GM12873 (cell line): ENCODE measurements around the gene CYFIP1.

Experiments
- TF ChIP-seq, protein P1 (sequence below): IDR thresholded peaks from 2 replicates; pipeline ENCODE4 v1.5.1; 2012; ENCODE audit warnings: low read depth, mild to moderate bottlenecking, moderate library complexity, low read length, control low read depth; ENCODE audit not compliant: insufficient read depth; ENCODE audit errors: missing control alignments

Gene CYFIP1

GRCh38 chr15:22966321-22967083, 13.7 kb downstream of the CYFIP1 start:
- TF ChIP-seq, protein P1, sequence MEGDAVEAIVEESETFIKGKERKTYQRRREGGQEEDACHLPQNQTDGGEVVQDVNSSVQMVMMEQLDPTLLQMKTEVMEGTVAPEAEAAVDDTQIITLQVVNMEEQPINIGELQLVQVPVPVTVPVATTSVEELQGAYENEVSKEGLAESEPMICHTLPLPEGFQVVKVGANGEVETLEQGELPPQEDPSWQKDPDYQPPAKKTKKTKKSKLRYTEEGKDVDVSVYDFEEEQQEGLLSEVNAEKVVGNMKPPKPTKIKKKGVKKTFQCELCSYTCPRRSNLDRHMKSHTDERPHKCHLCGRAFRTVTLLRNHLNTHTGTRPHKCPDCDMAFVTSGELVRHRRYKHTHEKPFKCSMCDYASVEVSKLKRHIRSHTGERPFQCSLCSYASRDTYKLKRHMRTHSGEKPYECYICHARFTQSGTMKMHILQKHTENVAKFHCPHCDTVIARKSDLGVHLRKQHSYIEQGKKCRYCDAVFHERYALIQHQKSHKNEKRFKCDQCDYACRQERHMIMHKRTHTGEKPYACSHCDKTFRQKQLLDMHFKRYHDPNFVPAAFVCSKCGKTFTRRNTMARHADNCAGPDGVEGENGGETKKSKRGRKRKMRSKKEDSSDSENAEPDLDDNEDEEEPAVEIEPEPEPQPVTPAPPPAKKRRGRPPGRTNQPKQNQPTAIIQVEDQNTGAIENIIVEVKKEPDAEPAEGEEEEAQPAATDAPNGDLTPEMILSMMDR: no peak

- TF ChIP-seq, protein P1: no peak
These were observed 16.5 kb downstream of the CYFIP1 start for GRCh38 chr15:22963641-22964040.

DNA sequence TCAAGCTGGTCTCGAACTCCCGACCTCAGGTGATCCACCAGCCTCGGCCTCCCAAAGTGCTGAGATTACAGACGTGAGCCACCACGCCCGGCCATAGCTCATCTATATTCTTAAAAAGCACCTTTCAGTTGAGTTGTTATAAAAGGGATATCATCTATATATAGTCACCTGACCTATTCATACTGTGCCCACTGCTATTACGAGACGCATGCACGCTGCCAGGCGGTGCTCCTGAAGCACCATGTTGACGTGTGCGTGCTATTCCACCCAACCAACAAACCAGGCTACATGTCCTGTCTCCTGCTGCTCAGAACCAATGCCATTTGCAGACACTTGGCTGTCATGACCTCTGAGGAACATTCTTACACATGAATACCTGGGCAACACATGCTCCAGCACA, 17.6 kb downstream of the CYFIP1 start:
- TF ChIP-seq, protein P1: no peak

- TF ChIP-seq, protein P1: no peak
These were observed 18.4 kb downstream of the CYFIP1 start for GRCh38 chr15:22961762-22962161.

DNA sequence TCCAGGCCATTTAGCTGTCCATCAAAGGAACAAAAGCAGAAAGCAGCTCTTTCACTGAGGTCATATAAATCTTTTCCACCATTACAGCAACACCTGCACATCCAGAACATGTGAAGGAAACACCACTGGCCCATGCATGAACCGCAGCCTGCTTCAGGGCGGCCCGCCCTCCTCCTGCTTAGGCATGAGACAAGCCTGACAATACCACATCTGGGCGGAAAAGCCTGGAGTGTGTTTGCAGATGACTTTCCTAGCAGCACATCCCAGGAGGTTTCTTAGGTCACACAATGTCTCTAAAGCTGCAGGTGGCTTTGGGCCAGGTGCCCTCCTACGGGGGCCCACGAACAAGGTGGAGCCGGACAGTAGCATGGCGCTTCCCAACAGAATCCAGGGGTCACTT, 19.6 kb downstream of the CYFIP1 start:
- TF ChIP-seq, protein P1: no peak

- TF ChIP-seq, protein P1: no peak
These were observed 20.0 kb downstream of the CYFIP1 start for GRCh38 chr15:22960126-22960525.

DNA sequence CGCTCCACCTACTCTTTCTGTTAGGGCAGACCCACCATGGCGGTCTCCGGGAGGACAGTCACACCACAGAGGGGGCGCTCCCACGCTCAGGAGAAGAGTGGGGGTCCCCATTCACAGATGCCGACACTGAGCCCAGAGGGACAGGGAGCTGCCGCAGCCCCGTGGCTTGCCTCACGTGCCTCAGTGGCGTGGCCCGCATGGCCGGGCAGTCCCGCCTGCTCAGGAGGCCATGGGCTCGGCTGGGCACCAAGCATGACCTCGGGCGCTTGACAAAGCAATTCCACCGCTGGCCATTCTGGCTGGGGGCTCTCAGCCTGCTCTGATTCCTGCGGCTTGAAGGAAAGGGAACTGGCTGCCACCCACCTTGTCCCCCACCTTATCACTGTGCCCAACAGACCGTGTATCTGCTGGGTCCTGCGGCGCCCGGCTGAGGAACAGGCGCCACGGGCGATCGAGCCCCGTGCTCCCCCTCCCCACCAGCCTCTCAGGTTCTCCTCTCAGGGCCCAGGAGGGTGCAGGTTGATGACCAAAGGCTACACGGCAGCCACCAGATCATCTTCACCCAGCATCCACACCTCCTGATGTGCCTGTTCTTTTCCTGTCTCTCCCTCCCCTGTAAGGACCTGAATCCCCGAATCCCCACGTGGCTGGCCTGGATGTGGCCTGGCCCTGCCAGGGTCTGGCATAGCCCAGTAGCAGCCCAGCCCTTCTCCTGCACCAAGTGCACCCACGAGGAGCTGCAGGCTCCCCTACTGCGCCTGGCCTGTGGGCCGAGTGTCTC, 20.7 kb downstream of the CYFIP1 start:
- TF ChIP-seq, protein P1: no peak
